Fibroblast of the conjunctiva (primary cell): Measurements from ENCODE around the gene HPCAL1.

Experiments
- DNase-seq: peaks from one replicate; pipeline ENCODE4 v3.0.0-alpha.2; 2010; ENCODE audit warnings: low read depth

The HPCAL1 gene

GRCh38 chr2:10370895-10371294 lies 68.2 kb downstream of the HPCAL1 start:
- no peak for DNase-seq

DNA sequence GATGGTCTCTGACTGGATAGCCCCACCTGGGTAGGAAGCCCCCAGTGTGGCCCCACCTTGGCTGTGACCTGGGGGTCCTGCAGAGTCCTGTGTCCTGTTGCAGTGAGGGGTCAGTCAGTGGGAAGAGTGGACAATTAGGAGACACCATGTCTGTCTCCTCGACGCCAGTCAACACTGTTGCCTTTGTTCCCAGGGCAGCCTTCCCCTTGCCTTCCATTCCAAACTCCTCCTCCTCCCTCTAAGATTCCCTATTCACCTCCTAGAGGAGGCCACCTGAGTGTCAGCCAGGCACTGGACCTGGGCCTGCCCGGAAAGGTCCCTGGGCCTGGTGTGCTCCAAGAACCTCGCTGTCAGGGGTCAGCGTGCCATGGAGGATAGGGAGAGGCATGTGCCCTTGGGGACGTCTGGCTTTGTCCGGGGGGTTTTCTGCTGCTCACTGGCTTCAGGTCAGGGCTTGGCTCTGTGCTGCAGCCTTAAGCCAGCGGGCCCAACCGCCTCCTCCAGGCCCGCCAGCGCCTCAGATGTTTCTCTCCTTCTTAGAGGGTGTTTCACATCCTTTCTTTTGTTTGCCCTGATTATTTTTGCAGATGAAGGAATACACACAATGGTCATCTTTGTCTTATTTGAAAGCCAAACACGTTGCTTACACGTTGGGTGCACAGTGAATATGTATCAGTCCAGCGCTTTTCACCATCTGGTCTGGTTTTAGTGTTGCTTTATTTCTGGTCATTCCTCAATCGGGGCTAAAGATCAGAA lies 68.9 kb downstream of the HPCAL1 start:
- DNase-seq, result no peak

DNA sequence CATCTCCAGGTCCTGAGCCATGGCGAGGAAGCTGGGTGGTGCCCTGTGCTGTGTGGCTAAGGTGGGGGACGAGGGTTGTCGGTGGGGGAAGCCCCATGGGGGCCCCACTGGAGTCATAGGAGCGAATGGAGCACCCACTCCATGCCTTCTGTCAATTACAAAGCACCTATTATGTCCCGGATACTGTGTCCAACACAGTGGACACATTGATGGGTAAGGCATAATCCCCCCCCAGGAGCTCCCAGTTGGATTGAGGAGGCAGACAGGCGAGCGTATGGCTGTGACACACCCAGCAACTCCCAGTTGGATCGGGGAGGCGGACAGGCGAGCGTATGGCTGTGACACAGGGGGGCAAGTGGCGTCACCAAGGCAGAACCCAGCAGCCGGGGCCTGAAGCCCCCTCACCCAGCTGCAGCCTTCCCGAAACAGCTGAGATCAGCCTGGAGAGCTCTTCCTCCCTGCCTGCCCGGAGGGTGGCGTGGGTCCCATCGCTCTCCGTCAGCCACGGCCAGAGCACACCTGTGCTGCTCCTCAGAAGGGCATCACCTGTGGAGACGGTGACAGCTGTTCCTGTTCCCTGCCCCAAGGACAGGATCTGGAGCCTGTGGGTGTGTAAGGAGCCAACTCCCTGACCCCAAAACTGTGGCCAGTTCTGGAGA lies 69.6 kb downstream of the HPCAL1 start:
- no peak for DNase-seq

GRCh38 chr2:10372862-10373240 lies 70.1 kb downstream of the HPCAL1 start:
- DNase-seq, result no peak

DNA sequence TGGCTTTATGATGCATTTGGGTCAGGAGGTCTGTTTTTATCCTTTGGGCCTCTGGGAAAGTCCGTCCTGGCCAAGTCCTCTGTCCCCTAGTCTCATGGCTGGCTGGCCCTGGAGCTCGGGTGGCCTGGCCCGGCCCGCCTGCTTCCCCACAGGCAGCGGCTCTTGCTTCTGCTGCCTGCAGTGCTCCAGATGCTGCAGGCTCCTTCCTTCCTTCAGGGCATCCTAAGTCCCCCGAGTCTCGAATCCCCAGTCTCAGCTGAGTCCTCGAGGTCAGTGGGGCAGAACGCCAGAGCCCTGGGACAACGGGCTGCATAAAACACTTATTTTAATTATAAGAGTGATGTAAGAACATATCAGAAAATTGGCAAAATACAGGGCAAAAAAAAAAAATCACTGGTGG lies 71.2 kb downstream of the HPCAL1 start:
- DNase-seq, result no peak

DNA sequence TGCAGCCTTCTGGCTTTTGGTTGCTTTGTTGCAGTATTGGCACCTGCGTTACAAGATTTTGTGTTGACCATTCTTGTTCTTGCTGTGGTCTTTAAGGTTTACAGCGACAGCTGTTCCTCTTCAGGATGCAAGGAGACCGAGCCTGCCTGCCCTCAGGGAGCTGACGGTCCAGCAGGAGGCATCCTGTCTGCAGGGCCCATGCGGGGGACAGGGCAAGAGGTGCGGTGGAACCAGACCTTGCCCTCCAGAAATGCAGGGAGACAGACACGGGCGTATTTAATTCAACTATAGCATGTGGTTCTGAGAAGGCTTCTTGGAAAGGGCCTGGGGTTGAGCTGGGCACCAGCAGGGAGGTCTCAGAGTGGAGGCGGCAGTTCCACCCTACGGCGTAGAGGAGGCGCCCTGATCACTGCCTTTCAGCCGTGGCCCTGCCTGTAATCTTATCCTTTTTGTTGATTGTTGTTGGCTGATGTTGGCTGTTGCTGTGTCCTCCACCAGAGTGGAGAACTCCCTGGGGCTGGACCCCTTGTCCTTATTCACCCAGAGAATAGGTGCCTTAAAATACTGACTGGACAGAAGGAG lies 71.7 kb downstream of the HPCAL1 start:
- DNase-seq, result no peak

GRCh38 chr2:10375570-10376281 lies 73.0 kb downstream of the HPCAL1 start:
- no peak for DNase-seq

GRCh38 chr2:10377052-10377746 lies 74.5 kb downstream of the HPCAL1 start:
- no peak for DNase-seq

GRCh38 chr2:10377747-10378085 lies 75.0 kb downstream of the HPCAL1 start:
- DNase-seq, result no peak

- DNase-seq, result no peak
These were observed 75.5 kb downstream of the HPCAL1 start for GRCh38 chr2:10378189-10378588.

DNA sequence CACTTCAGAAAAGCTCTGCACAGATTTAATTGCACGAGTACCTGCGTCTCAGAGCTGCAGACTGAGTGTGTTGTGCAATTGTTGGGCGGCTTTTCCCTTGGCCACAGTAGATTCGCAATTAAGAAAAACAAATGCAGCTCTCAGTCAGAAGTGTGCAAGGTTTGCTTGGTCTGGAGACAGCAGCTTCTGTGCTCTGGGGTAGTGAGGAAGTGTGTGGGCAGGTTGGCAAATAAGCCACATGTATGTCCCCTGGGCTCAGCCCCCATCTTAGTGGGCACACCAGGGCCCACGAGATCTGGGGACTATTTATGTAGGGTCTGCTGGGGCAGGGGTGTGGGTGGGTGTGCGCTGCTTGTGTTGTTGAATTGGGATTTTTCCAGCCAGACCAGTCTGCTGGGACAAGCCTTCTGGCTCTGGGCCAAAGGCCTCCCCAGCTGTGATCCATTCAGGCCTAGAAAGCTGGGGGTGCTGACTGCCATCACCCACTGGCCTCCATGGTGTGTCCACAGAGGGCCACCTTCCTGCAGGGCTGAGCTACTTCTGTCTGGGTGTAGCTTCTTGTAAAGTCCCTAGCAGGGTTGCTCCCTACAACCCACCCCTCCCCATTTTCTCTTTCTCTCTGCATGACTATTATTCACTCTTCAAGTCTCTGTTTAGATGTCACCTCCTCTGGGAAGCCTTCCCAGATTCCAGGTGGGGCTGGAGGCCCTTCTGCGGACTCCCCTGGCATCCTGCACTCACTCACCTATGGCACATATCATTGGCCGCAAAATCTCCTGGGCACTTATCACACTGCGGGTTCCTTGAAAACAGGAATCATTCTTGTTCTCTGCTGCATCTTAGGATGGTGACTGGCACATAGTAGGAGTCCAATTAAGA lies 77.6 kb downstream of the HPCAL1 start:
- DNase-seq, result no peak

DNA sequence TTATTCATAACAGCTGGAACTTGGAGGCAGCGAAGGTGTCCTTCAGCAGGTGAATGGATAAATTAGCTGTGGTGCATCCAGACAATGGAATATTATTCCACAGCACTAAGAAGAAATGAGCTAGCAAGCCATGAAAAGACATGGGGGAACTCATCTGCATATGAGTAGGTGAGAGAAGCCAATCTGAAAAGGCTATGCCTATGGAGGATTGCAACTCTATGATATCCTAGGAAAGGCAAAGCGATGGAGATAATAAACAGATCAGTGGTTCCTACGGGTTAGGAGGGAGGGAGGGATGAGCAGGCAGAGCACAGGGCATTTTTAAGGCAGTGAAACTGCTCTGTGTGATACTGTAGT lies 79.3 kb downstream of the HPCAL1 start:
- no peak for DNase-seq

- DNase-seq, result no peak
These were observed 79.8 kb downstream of the HPCAL1 start for GRCh38 chr2:10382354-10383061.

DNA sequence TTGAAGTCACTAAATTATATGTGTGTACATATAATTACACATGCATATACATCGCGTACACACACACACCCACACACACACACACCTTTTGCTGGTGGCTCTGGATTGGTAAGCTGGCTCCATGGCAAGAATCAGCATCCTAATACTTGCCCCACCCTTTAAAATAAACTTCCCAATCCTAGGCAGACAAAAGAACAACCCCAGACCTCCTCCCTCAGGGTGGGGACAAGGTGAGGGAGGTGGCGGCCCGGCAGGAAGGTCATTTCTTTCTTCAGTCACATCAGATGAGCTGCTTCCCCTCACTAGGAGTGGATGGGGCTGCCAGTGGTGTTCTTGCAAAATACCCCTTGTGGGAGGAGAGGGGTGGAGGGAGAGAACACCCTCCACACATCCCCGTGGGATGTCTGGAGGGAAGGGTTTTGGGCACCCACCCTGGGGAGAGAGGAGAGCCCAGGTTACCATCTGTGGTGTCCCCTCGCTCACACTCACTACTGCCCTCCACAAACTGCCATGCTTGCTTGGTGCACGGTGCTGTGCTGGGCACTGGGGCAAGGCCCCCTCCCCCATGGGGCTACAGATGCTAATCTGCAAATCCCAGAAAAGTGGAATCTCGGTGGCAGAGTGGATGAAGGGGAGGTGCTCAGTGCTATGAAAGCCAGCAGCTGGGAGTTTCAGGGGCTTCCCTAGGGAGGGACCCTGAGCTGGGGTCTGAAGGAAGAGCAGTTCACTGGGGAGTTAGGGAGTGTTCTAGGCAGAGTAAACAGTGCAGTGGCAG lies 81.4 kb downstream of the HPCAL1 start:
- DNase-seq, result no peak

GRCh38 chr2:10385501-10385900 lies 82.8 kb downstream of the HPCAL1 start:
- DNase-seq, result no peak

GRCh38 chr2:10385933-10386773 lies 83.4 kb downstream of the HPCAL1 start:
- no peak for DNase-seq

DNA sequence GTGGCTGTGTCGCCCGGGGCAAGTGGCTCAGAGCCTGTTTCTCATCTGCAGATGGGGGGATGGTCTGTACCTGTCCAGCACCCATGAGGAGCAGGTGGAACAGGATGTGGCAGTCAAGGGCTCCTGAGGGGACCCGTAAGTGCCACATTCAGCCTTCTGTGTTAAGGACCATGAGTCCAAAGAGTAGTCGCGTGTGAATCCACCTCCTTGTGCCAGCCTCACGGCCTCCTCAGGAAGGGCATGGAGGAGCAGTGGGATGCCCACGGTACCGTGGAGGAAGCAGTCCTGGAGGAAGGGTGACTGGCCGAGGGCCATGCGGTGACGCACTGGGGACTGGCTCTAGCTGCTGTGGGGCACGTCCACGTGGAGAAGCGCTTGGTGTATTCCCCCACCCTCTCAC lies 84.3 kb downstream of the HPCAL1 start:
- no peak for DNase-seq

GRCh38 chr2:10388954-10389560 lies 86.4 kb downstream of the HPCAL1 start:
- no peak for DNase-seq

DNA sequence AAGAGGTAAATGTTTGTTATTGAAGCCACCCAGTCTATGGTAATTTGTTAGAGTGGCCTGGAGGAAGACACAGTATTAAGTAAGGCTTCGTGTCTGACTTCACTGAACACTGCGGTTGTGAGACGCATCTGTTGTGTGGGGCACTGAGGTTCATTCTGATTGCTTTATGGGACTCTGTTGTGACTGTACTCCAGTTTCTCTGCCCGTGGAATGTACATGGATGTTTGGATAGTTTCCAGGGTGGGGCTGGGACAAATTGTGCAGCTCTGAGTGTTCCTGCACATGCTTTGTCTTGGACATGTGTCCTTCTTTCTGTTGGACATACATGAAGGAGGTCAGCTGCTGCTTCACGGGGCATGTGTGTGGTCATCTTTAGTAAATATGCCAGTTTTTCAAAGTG lies 86.9 kb downstream of the HPCAL1 start:
- DNase-seq, result no peak
